ENCODE results near the gene HBZ.
"Not testable (repeated sequence)": the region's sequence is repeated elsewhere in the genome, so short reads cannot be mapped to it uniquely, and the experiment has no call there.

Gene HBZ

GRCh38 chr16:119835-120491 lies 32.5 kb upstream of the HBZ start:
- no peak for DNase-seq (ENCODE audit: low spot score)
- CTCF ChIA-PET = interaction anchor here (0.6 kb wide), 1 partner anchor 54 kb away, joined by 3 read pairs; no protein-coding TSS in a partner anchor
- no peak for TF ChIP-seq CTCF (conservative IDR thresholded peaks at IDR 0.05; ENCODE audit: low read depth)
- POLR2A ChIA-PET (ENCODE audit: low non-redundant PET) = interaction anchor here (0.6 kb wide), 1 partner anchor 14 kb away, joined by 6 read pairs; no protein-coding TSS in a partner anchor
- no peak overlapping the region for H3K27ac ChIP-seq

- DNase-seq (ENCODE audit: low spot score) = no peak
- no peak for TF ChIP-seq CTCF (conservative IDR thresholded peaks at IDR 0.05; ENCODE audit: low read depth)
- CTCF ChIA-PET = no interaction called here
- no peak overlapping the region for H3K27ac ChIP-seq
- POLR2A ChIA-PET (ENCODE audit: low non-redundant PET) = no interaction called here
Observed at GRCh38 chr16:120756-121155, 31.7 kb upstream of the HBZ start.

- TF ChIP-seq CTCF (conservative IDR thresholded peaks at IDR 0.05; ENCODE audit: low read depth) = no peak
- H3K27ac ChIP-seq = no peak overlapping the region
- CTCF ChIA-PET = interaction anchor here (0.7 kb wide), 1 partner anchor 9 kb away, joined by 3 read pairs; no protein-coding TSS in a partner anchor
- DNase-seq (ENCODE audit: low spot score) = no peak
- POLR2A ChIA-PET (ENCODE audit: low non-redundant PET) = no interaction called here
Observed at GRCh38 chr16:122361-122760, 30.1 kb upstream of the HBZ start.

- POLR2A ChIA-PET (ENCODE audit: low non-redundant PET); DNase-seq (ENCODE audit: low spot score); CTCF ChIA-PET: not testable (repeated sequence)
Observed at GRCh38 chr16:123558-124350, 28.7 kb upstream of the HBZ start.

GRCh38 chr16:125011-125410 lies 27.4 kb upstream of the HBZ start:
- H3K27ac ChIP-seq = no peak overlapping the region
- DNase-seq (ENCODE audit: low spot score) = no peak
- CTCF ChIA-PET = interaction anchor here (0.9 to 1.2 kb wide), 2 partner anchors 9 to 28 kb away, joined by 3 to 4 read pairs; no protein-coding TSS in a partner anchor
- no peak for TF ChIP-seq CTCF (conservative IDR thresholded peaks at IDR 0.05; ENCODE audit: low read depth)
- POLR2A ChIA-PET (ENCODE audit: low non-redundant PET) = no interaction called here

More at GRCh38 chr16:123558-124350, 28.7 kb upstream of the HBZ start:
- H3K27ac ChIP-seq = not testable (repeated sequence)

- ChIA-PET CTCF (interaction anchor here (0.6 to 1.0 kb wide), 3 partner anchors 63 to 233 kb away, joined by 3 to 4 read pairs (median 3); no protein-coding TSS in a partner anchor), POLR2A (ENCODE audit: low non-redundant PET) (no interaction called here)
- no peak for TF ChIP-seq CTCF (conservative IDR thresholded peaks at IDR 0.05; ENCODE audit: low read depth)
Observed at GRCh38 chr16:129075-129474, 23.4 kb upstream of the HBZ start.

More at GRCh38 chr16:129075-129474, 23.4 kb upstream of the HBZ start:
- no peak for DNase-seq (ENCODE audit: low spot score)
- H3K27ac ChIP-seq = no peak overlapping the region

Measured in RWPE1 (cell line).